Testis (tissue), 3 donors: ENCODE data around the gene SLC9A9. TPM values are rescaled to one million over a fixed set of nuclear protein-coding genes. Genes with fewer than 3 reads are reported as not detected.

Experiments used
- DNase-seq: peaks from one replicate; pipeline ENCODE4 v3.0.0-alpha.2; 2019
- H3K27ac ChIP-seq, 2 donors: fragments of 200-600 bp; sonication (generic); one replicate each; pipeline ENCODE4 v1.5.1; 2019
- H3K27me3 ChIP-seq: fragments of 200-600 bp; sonication (generic); one replicate; pipeline ENCODE4 v1.5.1; 2019
- H3K36me3 ChIP-seq: fragments of 200-600 bp; sonication (generic); one replicate; pipeline ENCODE4 v1.5.1; 2017; ENCODE audit warnings: low read depth; ENCODE audit errors: missing control alignments
- H3K4me1 ChIP-seq: fragments of 200-600 bp; sonication (generic); one replicate; pipeline ENCODE4 v1.5.1; 2019
- H3K4me3 ChIP-seq, 2 donors: fragments of 200-600 bp; sonication (generic); one replicate each; pipeline ENCODE4 v1.5.1; 2017 to 2019
- H3K9me3 ChIP-seq: fragments of 200-600 bp; sonication (generic); one replicate; pipeline ENCODE4 v1.5.1; 2017
- POLR2A ChIP-seq: fragments of 450-650 bp; IDR thresholded peaks from one replicate; pipeline ENCODE4 v1.6.1; 2017; ENCODE audit warnings: antibody characterized with exemption, mild to moderate bottlenecking, moderate library complexity
- WGBS, 2 donors: methylation state at CpG; one replicate each; pipeline ENCODE4 v1.1.5; 2018; 5-methylcytosine and 5-hydroxymethylcytosine counted together
- intact Hi-C: fragments of 100-400 bp; cut with DNase I; formaldehyde crosslinking; loops from one replicate; pipeline ENCODE4 v1.15.1; 2023; ENCODE audit warnings: low total_unique reads
- polyA plus RNA-seq: library from polyadenylated mRNA; stranded (reverse); fragments of 350-450 nt; fragmentation: Illumina TruSeq; extraction: RNeasy Lipid Tissue Mini Kit (QIAGEN cat#74804); gene quantifications from one replicate; pipeline ENCODE4 v1.2.3, GENCODE V29; 2014; ENCODE audit warnings: low read depth, low replicate concordance; ENCODE audit not compliant: insufficient read depth
- total RNA-seq, 2 donors: library from RNA; depleted of rRNA; stranded (reverse); fragments of >200 nt; gene quantifications; one replicate each; pipeline ENCODE4 v1.2.3, GENCODE V29; 2016
- TF ChIP-seq, protein P1 (sequence below), 3 experiments: fragments of 450-650 bp in 2 of 3; fragments of 200-600 bp in 1 of 3; sonication (generic) in 1 of 3; IDR thresholded peaks; one replicate each; pipeline ENCODE4 v1.5.1; 2016 to 2019; ENCODE audit warnings: antibody characterized with exemption in 3 of 3, mild to moderate bottlenecking in 2 of 3, moderate library complexity in 1 of 3

SLC9A9 gene
- total and polyA plus RNA-seq, 3 donors from 2014 or later: 2.7 to 6.6 (median 4.3) TPM

DNA sequence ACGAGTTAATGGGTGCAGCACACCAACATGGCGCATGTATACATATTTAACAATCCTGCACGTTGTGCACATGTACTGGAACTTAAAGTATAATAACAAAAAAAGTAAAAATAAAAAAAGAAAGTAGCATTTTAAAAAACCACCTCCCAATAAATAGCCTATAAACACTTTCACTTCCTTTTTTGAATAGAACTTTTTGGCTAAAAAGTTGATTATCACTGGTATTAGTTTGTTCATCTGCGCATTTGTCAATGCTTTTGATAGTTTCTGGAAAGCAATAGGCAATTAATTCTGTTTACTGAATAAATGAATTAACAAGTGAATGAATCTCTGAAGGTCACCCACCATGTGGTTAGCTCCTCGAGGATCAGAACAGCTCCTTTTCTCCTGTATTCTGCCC is 179.9 kb downstream of the SLC9A9 start:
- TF ChIP-seq, protein P1, sequence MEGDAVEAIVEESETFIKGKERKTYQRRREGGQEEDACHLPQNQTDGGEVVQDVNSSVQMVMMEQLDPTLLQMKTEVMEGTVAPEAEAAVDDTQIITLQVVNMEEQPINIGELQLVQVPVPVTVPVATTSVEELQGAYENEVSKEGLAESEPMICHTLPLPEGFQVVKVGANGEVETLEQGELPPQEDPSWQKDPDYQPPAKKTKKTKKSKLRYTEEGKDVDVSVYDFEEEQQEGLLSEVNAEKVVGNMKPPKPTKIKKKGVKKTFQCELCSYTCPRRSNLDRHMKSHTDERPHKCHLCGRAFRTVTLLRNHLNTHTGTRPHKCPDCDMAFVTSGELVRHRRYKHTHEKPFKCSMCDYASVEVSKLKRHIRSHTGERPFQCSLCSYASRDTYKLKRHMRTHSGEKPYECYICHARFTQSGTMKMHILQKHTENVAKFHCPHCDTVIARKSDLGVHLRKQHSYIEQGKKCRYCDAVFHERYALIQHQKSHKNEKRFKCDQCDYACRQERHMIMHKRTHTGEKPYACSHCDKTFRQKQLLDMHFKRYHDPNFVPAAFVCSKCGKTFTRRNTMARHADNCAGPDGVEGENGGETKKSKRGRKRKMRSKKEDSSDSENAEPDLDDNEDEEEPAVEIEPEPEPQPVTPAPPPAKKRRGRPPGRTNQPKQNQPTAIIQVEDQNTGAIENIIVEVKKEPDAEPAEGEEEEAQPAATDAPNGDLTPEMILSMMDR (IDR thresholded peaks at IDR 0.05): no peak
- no peak for TF ChIP-seq POLR2A
- Histone ChIP-seq H3K27me3 (no peaks in the 10 kb centered on the region), H3K27ac (no peak overlapping the region), H3K4me1 (no peaks in the 10 kb centered on the region), H3K36me3 (no peaks in the 10 kb centered on the region), H3K9me3 (no peaks in the 10 kb centered on the region), H3K4me3 (no peak overlapping the region)
- whole genome bisulfite sequencing, 2 donors: 65 to 76% methylated on average over 5 of the region's 5 CpGs
- intact Hi-C loops: no loop called here
- no peak for DNase-seq

DNA sequence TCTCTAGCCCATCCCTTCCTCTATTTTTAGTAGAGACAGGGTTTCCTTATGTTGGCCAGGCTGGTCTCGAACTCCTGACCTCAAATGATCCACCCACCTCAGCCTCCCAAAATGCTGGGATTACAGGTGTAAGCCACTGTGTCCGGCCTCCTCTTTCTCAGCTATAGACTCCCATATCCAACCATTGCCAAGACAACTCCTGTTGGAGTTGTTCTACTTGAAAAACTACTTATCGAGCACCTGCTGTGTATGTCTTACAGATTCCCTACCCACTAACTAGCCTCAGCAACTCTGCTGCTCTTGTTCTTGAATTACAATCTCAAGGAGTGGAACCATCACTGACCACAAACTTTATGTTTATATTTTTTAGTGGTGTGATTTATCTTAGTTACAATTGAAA is 186.6 kb downstream of the SLC9A9 start:
- intact Hi-C loops: no loop called here
- TF ChIP-seq POLR2A: no peak
- TF ChIP-seq, protein P1 (IDR thresholded peaks at IDR 0.05): no peak
- Histone ChIP-seq H3K4me1 (no peaks in the 10 kb centered on the region), H3K27me3 (no peaks in the 10 kb centered on the region), H3K9me3 (no peaks in the 10 kb centered on the region), H3K36me3 (no peaks in the 10 kb centered on the region), H3K4me3 (no peak overlapping the region), H3K27ac (no peak overlapping the region)
- DNase-seq: no peak
- 92 to 95% methylated on average over 3 of the region's 3 CpGs for WGBS, 2 donors

DNA sequence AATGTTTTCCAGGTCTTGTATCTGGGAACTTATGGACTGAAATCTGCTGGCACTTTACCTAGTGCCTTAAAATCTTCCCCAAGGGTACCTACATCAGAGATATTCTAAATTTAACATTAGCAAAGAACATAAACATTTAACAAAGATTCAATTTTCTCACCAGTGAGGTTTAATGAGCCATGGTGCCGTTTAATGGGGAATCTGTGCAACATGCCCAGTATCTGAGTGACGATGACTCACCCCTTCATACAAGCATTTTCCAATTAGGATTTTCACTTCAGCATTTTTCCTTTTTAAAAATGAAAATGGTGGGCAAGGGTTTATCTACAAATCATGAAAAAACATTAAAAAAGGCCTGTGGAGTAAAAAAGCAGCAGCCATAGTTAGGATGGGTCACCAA is 189.4 kb downstream of the SLC9A9 start:
- 44 to 88% methylated on average over 2 of the region's 2 CpGs for WGBS, 2 donors
- TF ChIP-seq, protein P1 (IDR thresholded peaks at IDR 0.05): no peak
- no peak for TF ChIP-seq POLR2A
- Histone ChIP-seq H3K9me3 (no peaks in the 10 kb centered on the region), H3K4me3 (no peak overlapping the region), H3K36me3 (no peaks in the 10 kb centered on the region), H3K27me3 (no peaks in the 10 kb centered on the region), H3K27ac (no peak overlapping the region), H3K4me1 (peaks cover 12% of the 10 kb centered on the region)
- intact Hi-C loops: no loop called here
- no peak for DNase-seq

DNA sequence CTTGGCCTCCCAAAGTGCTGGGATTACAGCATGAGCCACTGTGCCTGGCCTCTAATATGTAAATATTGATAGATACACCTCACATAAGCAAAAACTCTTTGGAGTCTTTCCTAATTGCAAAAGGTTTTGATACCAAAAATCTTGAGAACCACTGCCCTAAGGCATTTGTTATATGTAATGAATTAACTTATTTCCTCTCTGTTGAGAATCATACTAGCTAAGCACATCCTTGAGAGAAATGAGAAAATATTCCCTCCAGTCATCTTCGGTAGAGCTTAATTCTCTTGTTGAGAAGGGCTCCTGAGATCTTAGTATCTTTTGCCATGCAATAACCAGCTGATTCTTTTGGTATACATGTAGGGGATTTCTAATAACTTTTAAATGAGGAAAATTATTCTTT is 190.2 kb downstream of the SLC9A9 start:
- TF ChIP-seq POLR2A: no peak
- TF ChIP-seq, protein P1 (IDR thresholded peaks at IDR 0.05): no peak
- no peak overlapping the region for H3K4me3 ChIP-seq
- H3K27me3 ChIP-seq: no peaks in the 10 kb centered on the region
- no peak for DNase-seq
- WGBS, 2 donors: 89 to 96% methylated on average over 1 of the region's 1 CpG
- intact Hi-C loops: no loop called here
- H3K9me3 ChIP-seq: no peaks in the 10 kb centered on the region
- H3K4me1 ChIP-seq: peaks cover 18% of the 10 kb centered on the region
- no peak overlapping the region for H3K27ac ChIP-seq
- no peaks in the 10 kb centered on the region for H3K36me3 ChIP-seq

DNA sequence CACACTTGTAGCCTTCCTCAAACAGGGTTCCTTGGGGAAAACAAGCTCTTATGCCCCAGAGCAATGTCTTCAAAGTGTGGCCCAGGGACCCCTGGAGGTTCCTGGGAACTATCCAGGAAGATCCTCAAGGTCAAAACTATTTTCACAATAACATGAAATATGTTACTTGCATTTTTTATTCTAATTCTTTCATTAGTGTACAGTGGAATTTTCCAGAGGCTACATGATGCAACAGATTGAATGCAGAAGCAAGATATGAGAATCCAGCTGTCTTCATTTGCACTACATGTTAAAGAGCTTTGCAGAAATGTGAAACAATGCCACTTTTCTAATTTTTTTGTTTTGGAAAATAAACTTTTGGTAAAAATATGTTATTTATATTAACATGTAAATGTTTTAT is 190.9 kb downstream of the SLC9A9 start:
- TF ChIP-seq, protein P1 (IDR thresholded peaks at IDR 0.05): no peak
- TF ChIP-seq POLR2A: no peak
- Histone ChIP-seq H3K27ac (no peak overlapping the region), H3K4me1 (peaks cover 18% of the 10 kb centered on the region), H3K9me3 (no peaks in the 10 kb centered on the region), H3K4me3 (no peak overlapping the region), H3K36me3 (no peaks in the 10 kb centered on the region), H3K27me3 (no peaks in the 10 kb centered on the region)
- intact Hi-C loops: no loop called here
- DNase-seq: no peak
